IMR-90 (cell line): ENCODE data around the gene AKAP9. TPM values are rescaled to one million over a fixed set of nuclear protein-coding genes. Genes with fewer than 3 reads are reported as not detected.

Experiments
- ATAC-seq: fragments of 200-7000 bp; cut with Tn5 transposase; 2 replicates; pipeline ENCODE4 v1.9.1; 2020; ENCODE audit warnings: low read depth, mild to moderate bottlenecking, moderate library complexity
- BruUV-seq: library from RNA; stranded (reverse); fragments of 400-500 nt; replicated peaks from 2 replicates; lab custom pipeline; 2021; lab: Mats Ljungman, UMichigan
- CTCF ChIA-PET: fragments of 300-600 bp; formaldehyde crosslinking; extraction: SDS; loops from one replicate; lab custom pipeline; 2021; ENCODE audit warnings: antibody characterized with exemption; lab: Yijun Ruan, JAX
- POLR2A ChIA-PET: fragments of 300-600 bp; sonication (Branson Sonifier 250); formaldehyde crosslinking; loops from one replicate; lab custom pipeline; 2022; ENCODE audit warnings: antibody characterized with exemption; ENCODE audit not compliant: unreplicated experiment; lab: Charles Lee
- DNase-seq: peaks from one replicate; pipeline ENCODE4 v3.0.0; 2013
- H2AFZ ChIP-seq: replicated peaks from 2 replicates; pipeline ENCODE3; 2013; ENCODE audit warnings: low read length, mild to moderate bottlenecking; ENCODE audit not compliant: poor library complexity
- H2AK5ac ChIP-seq: 2 replicates; pipeline ENCODE4 v1.6.1; 2013; ENCODE audit warnings: low read depth, low read length, inconsistent platforms
- H2AK9ac ChIP-seq: replicated peaks from 2 replicates; pipeline ENCODE3; 2013; ENCODE audit warnings: mild to moderate bottlenecking, low read depth, low read length, moderate library complexity; ENCODE audit not compliant: poor library complexity
- H2BK120ac ChIP-seq: 2 replicates; pipeline ENCODE4 v1.6.1; 2013; ENCODE audit warnings: low read depth, low read length, inconsistent platforms
- H2BK15ac ChIP-seq: 3 replicates; pipeline ENCODE4 v1.6.1; 2013; ENCODE audit warnings: low read depth, low read length, inconsistent platforms
- H2BK20ac ChIP-seq: 2 replicates; pipeline ENCODE4 v1.6.1; 2013; ENCODE audit warnings: low read depth, mild to moderate bottlenecking, inconsistent platforms, low read length, moderate library complexity
- H2BK5ac ChIP-seq: 2 replicates; pipeline ENCODE4 v1.6.1; 2013; ENCODE audit warnings: mild to moderate bottlenecking, low read depth, low read length, inconsistent platforms; ENCODE audit not compliant: poor library complexity, severe bottlenecking
- H3K14ac ChIP-seq: replicated peaks from 2 replicates; pipeline ENCODE4 v1.6.1; 2013; ENCODE audit warnings: low read depth, low read length, inconsistent platforms
- H3K18ac ChIP-seq: 2 replicates; pipeline ENCODE4 v1.6.1; 2013; ENCODE audit warnings: low read depth, low read length, control low read depth
- H3K23ac ChIP-seq: 2 replicates; pipeline ENCODE4 v1.6.1; 2013; ENCODE audit warnings: low read depth, low read length, inconsistent platforms
- H3K27ac ChIP-seq: 2 replicates; pipeline ENCODE4 v1.5.1; 2013; ENCODE audit warnings: mild to moderate bottlenecking, control low read depth, low read length; ENCODE audit not compliant: insufficient read depth
- H3K27me3 ChIP-seq: 2 replicates; pipeline ENCODE4 v1.6.1; 2013; ENCODE audit warnings: low read length; ENCODE audit not compliant: control insufficient read depth, insufficient read depth
- H3K36me3 ChIP-seq: 2 replicates; pipeline ENCODE4 v1.6.1; 2013; ENCODE audit warnings: low read length, mixed read lengths; ENCODE audit not compliant: control insufficient read depth, insufficient read depth
- H3K4ac ChIP-seq: 2 replicates; pipeline ENCODE4 v1.6.1; 2013; ENCODE audit warnings: low read depth, low read length, inconsistent platforms
- H3K4me1 ChIP-seq: 2 replicates; pipeline ENCODE4 v1.6.1; 2013; ENCODE audit warnings: low read length, mixed read lengths; ENCODE audit not compliant: control insufficient read depth, insufficient read depth
- H3K4me2 ChIP-seq: 2 replicates; pipeline ENCODE4 v1.6.1; 2013; ENCODE audit warnings: low read depth, mild to moderate bottlenecking, control low read depth, low read length, moderate library complexity
- H3K4me3 ChIP-seq: 2 replicates; pipeline ENCODE4 v1.5.1; 2013; ENCODE audit warnings: low read depth, mild to moderate bottlenecking, control low read depth, low read length, moderate library complexity; ENCODE audit not compliant: insufficient read depth
- H3K56ac ChIP-seq: 2 replicates; pipeline ENCODE4 v1.6.1; 2013; ENCODE audit warnings: low read length, inconsistent platforms; ENCODE audit not compliant: insufficient read depth; ENCODE audit errors: extremely low read depth
- H3K79me1 ChIP-seq, 2 experiments: 2 replicates each; pipeline ENCODE4 v1.6.1; 2013; ENCODE audit warnings: low read length in 2 of 2, inconsistent platforms in 1 of 2, low read depth in 1 of 2
- H3K9ac ChIP-seq: 2 replicates; pipeline ENCODE4 v1.6.1; 2013; ENCODE audit warnings: low read depth, low read length, control low read depth
- H3K9me1 ChIP-seq: 2 replicates; pipeline ENCODE4 v1.6.1; 2013; ENCODE audit warnings: low read length, inconsistent platforms; ENCODE audit not compliant: insufficient read depth
- H3K9me3 ChIP-seq: 2 replicates; pipeline ENCODE4 v1.6.1; 2013; ENCODE audit warnings: low read length; ENCODE audit not compliant: control insufficient read depth, insufficient read depth
- H4K20me1 ChIP-seq: 2 replicates; pipeline ENCODE4 v1.6.1; 2013; ENCODE audit warnings: low read length, inconsistent platforms; ENCODE audit not compliant: insufficient read depth
- H4K5ac ChIP-seq: 2 replicates; pipeline ENCODE4 v1.6.1; 2013; ENCODE audit warnings: mild to moderate bottlenecking, low read depth, low read length, control low read depth
- H4K8ac ChIP-seq, 2 experiments: 2 replicates each; pipeline ENCODE4 v1.6.1; 2013; ENCODE audit warnings: low read depth in 2 of 2, low read length in 2 of 2, control low read depth in 1 of 2, inconsistent platforms in 1 of 2
- H4K91ac ChIP-seq: 2 replicates; pipeline ENCODE4 v1.6.1; 2013; ENCODE audit warnings: low read depth, low read length, inconsistent platforms; ENCODE audit not compliant: insufficient read depth
- CEBPB ChIP-seq: IDR thresholded peaks from 2 replicates; pipeline ENCODE4 v1.6.1; 2012; ENCODE audit warnings: low read depth, low read length, improper control_type of control experiment
- CHD1 ChIP-seq: IDR thresholded peaks from 2 replicates; pipeline ENCODE4 v1.6.1; 2012; ENCODE audit warnings: low read depth, low read length, improper control_type of control experiment
- CTCF ChIP-seq: conservative IDR thresholded peaks from 2 replicates; pipeline ENCODE4 v1.5.1; 2012; ENCODE audit warnings: mild to moderate bottlenecking, low read depth, low read length, improper control_type of control experiment
- FOS ChIP-seq: fragments of 150-350 bp; IDR thresholded peaks from 2 replicates; pipeline ENCODE4 v1.6.1; 2016; ENCODE audit warnings: low read depth, low read length
- MAFK ChIP-seq: IDR thresholded peaks from 2 replicates; pipeline ENCODE4 v1.6.1; 2012; ENCODE audit warnings: low read depth, low read length, improper control_type of control experiment
- MAZ ChIP-seq: IDR thresholded peaks from 2 replicates; pipeline ENCODE4 v1.6.1; 2012; ENCODE audit warnings: low read depth, mild to moderate bottlenecking, low read length, improper control_type of control experiment, moderate library complexity, borderline replicate concordance
- MXI1 ChIP-seq: IDR thresholded peaks from 2 replicates; pipeline ENCODE4 v1.6.1; 2012; ENCODE audit warnings: low read depth, mild to moderate bottlenecking, low read length, moderate library complexity, borderline replicate concordance
- NFE2L2 ChIP-seq: fragments of 150-350 bp; IDR thresholded peaks from 2 replicates; pipeline ENCODE4 v1.6.1; 2016; ENCODE audit warnings: low read depth, mild to moderate bottlenecking, low read length
- RAD21 ChIP-seq: IDR thresholded peaks from 2 replicates; pipeline ENCODE4 v1.6.1; 2012; ENCODE audit warnings: low read length, improper control_type of control experiment
- RCOR1 ChIP-seq: IDR thresholded peaks from 2 replicates; pipeline ENCODE4 v1.6.1; 2012; ENCODE audit warnings: mild to moderate bottlenecking, low read length, improper control_type of control experiment; ENCODE audit not compliant: insufficient replicate concordance
- SMC3 ChIP-seq: fragments of 150-350 bp; IDR thresholded peaks from 2 replicates; pipeline ENCODE4 v1.6.1; 2016; ENCODE audit warnings: low read depth, mild to moderate bottlenecking, antibody characterized with exemption, low read length, moderate library complexity
- dilution Hi-C: fragments of 300-500 bp; cut with HindIII; formaldehyde crosslinking; loops from one replicate; pipeline ENCODE4 v1.14.3; 2018; ENCODE audit warnings: low sequenced_read_pairs; ENCODE audit not compliant: unreplicated experiment
- in situ Hi-C: fragments of 300-500 bp; cut with MboI; formaldehyde crosslinking; loops from 3 replicates; pipeline ENCODE4 v1.14.3; 2019; ENCODE audit warnings: low sequenced_read_pairs, inconsistent platforms, mixed read lengths
- intact Hi-C: fragments of 100-400 bp; cut with micrococcal nuclease; formaldehyde crosslinking; loops from 2 replicates; pipeline ENCODE4 v1.10.0; 2022
- polyA plus RNA-seq, 3 experiments: library from polyadenylated mRNA; depleted of rRNA; stranded (reverse); fragments of >200 nt; gene quantifications; 2 replicates each; pipeline ENCODE4 v1.2.3, GENCODE V29; 2012; ENCODE audit warnings: low replicate concordance in 1 of 3
- total RNA-seq: library from RNA; depleted of rRNA; stranded (reverse); fragments of >200 nt; gene quantifications from 2 replicates; pipeline ENCODE4 v1.2.3, GENCODE V29; 2012

The AKAP9 gene
- total and polyA plus RNA-seq, 2 of the 4 experiments (the other 2 are of a cell fraction), result 9.7 to 25.3 TPM

GRCh38 chr7:92121681-92122080, 181.0 kb downstream of the AKAP9 start:
- Histone ChIP-seq H4K8ac (no peak overlapping the region), H3K36me3 (peaks cover 22% of the 10 kb centered on the region)
- intact Hi-C loops, result no loop called here

More at GRCh38 chr7:92121681-92122080, 181.0 kb downstream of the AKAP9 start:
- Histone ChIP-seq H4K20me1 (0 out of 2 replicates have a peak, but pooled peaks cover 9% of the 10 kb centered on the region), H3K4me2 (no peak overlapping the region), H3K14ac (no peak overlapping the region), H3K4me1 (no peaks in the 10 kb centered on the region), H2BK120ac (no peak overlapping the region), H3K23ac (no peak overlapping the region), H3K18ac (no peak overlapping the region), H2BK20ac (no peak overlapping the region), H3K79me1 (peaks cover 9 to 23% of the 10 kb centered on the region in 2 experiments; a peak in 3 of 4 replicates), H4K91ac (no peak overlapping the region), H3K27ac (no peak overlapping the region), H3K4ac (no peak overlapping the region), H2BK15ac (no peak overlapping the region), H3K27me3 (no peaks in the 10 kb centered on the region), H3K4me3 (no peak overlapping the region), H2AFZ (no peak overlapping the region), H2AK9ac (no peak overlapping the region), H2AK5ac (no peak overlapping the region), H3K9me3 (no peaks in the 10 kb centered on the region), H4K5ac (no peak overlapping the region), H3K9ac (no peak overlapping the region), H2BK5ac (no peak overlapping the region), H3K9me1 (no peaks in the 10 kb centered on the region; the same call in 1 of the 2 replicates), H3K56ac (no peak overlapping the region)
- in situ Hi-C loops (no loop called here), dilution Hi-C loops (no loop called here)
- DNase-seq (peak; percentile 8), ATAC-seq (no peak)
- ChIA-PET CTCF (no interaction called here), POLR2A (no interaction called here)
- no peak for TF ChIP-seq FOS
- TF ChIP-seq MXI1, result no peak
- TF ChIP-seq CTCF, result no peak
- TF ChIP-seq MAZ, result no peak
- TF ChIP-seq CEBPB, result no peak
- TF ChIP-seq RCOR1, result no peak
- TF ChIP-seq SMC3, result no peak
- no peak for TF ChIP-seq RAD21
- no peak for TF ChIP-seq NFE2L2
- no peak for TF ChIP-seq MAFK
- TF ChIP-seq CHD1, result no peak
- no TSS peak for BruUV-seq
